CD4-positive, alpha-beta T cell treated with Interleukin-1 beta for 1 hour (primary cell): ENCODE measurements around the gene PPM1B.
"Not testable (repeated sequence)": the region's sequence is repeated elsewhere in the genome, so short reads cannot be mapped to it uniquely, and the experiment has no call there.

ENCODE experiments used
- DNase-seq, 2 donors: peaks; one replicate each; pipeline ENCODE4 v3.0.0-alpha.2; 2020 to 2022

The PPM1B gene

DNA sequence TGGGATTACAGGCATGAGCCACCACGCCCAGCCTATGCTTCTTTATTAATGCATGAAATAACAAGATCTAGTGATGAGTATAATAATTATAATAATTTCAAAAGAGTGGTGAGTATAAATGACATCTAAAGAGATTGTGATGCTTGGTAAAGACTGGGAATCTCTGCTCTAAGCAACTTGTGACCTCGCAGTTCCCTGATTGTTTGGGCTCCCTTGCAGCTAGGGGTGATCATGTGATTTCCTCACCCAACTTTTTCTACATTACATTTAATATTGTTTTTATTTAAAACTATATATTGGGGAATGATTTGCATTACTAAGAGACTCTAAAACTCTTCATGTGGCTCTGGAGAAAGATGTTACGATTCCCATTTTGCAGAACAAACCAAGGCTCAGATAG is 4.1 kb upstream of the PPM1B start:
- DNase-seq, result no peak

DNA sequence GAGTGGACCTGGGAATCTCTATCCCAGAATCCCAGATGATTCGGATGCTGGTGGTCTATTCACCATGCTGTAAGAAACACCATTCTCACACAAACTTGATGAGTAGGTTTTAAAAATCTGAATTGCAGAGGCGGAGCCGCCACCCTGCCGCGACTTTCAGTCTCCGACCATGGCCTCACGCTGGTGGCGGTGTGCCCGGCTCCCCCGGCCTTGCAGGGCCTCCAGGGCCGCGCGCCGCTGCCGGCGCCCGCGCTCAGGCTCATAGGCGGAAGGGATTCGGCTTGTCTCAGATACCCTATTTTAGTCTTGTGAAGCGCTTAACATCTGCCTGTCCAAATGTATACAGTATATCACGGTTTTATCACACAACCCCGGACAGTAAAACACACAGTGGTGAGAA is 2.6 kb upstream of the PPM1B start:
- no peak for DNase-seq

DNA sequence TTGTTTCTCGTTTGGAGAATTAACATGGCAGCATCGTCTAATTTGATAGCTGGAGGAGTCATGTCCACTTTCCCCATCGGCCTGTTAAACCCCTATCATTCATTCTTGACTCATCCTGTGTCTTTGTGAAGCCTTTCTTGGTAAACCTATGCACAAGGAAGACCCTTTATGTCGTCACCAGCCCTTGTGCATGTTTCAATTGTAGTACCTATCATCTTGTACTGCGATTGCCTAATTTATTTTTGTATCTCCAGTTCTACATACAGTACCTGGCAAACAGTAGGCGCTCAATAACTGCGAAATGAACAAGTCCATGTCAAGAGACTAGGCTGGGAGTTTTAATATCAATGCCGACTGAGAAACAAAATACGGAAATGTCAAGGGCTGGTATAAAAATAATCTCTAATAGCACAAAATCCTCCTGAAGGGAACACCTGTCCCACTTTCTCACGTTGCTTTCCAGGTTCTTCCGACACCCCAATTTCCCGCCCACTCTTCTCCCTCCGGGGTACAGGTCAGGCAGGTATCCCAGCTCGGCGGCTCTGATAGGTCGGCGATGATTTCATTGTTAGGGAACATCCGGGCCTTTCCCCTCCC is 1.3 kb upstream of the PPM1B start:
- DNase-seq, result no peak

DNA sequence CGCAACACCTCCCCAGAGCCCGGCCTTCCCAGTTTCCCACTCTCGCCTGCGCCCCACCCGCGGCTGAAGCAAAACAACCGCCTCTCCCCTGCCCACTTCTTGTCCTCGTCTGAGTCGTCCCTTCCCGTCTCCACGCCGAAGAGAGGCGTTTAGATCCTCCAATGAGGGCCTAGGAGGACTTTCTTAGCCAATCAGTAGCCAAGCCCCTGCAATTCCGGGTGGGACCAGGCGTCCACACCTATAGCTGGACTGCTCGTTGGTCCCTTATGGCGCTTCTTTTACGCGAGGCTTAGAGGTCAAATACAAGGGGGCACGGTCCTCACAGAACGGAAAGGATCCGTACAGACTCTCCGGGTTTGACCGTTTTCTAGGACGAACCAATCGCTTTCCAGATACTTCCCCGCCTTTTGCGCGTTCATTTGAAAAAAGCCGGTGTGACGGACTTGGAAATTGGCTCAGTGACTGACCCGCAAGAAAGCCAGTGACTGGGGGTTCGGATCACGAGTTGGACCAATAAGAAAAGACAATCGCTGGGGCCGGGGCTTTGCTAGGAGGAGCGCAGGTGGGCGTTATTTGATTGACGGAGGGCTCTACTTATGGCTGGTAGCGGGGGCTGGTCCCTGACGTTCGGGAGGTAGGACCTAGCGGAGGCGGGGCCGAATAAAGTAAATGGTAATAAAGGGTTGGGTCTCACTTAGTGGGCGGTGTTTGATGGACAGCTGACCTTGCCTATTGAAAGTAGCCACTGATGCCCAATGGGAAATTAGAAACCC is 581 bp upstream of the PPM1B start:
- DNase-seq, result peak; percentile 99

DNA sequence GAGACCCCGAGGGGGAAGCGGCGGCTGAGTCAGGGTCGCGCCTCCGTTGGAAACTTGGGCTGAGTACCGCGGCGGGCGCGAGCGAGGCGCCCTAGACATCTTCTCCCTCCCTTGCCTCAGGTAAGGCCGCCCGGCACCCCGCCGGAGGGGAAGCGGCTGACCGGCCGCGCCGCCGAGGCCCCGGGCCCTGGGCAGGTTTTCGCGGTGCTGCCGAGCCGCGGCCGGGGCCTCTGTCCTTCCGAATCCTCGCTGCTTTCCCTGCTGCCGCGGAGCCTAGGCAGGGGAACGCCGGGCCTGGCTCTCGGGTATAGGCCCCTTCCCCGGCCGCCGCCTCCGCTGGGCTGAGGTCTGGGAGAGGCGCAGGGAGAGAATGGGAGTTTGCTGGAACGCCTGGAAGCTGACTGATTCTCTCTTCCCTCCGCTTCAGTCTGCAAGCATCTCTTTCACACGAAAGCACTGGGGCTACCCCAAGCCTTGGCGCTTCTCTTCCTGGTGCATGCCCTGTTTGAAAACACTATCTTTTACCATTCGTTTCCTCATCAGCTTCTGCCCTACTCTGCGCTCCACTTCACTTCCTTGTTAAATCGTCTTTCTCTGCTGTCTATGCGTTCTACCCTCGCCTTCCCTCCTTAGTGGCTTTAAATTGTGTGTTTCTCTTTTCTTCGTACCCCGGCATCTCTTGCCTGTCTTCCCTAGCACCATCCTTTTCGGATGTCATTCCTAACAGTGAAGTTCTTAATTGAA is 652 bp downstream of the PPM1B start:
- DNase-seq, result peak; percentile 41 to 62

DNA sequence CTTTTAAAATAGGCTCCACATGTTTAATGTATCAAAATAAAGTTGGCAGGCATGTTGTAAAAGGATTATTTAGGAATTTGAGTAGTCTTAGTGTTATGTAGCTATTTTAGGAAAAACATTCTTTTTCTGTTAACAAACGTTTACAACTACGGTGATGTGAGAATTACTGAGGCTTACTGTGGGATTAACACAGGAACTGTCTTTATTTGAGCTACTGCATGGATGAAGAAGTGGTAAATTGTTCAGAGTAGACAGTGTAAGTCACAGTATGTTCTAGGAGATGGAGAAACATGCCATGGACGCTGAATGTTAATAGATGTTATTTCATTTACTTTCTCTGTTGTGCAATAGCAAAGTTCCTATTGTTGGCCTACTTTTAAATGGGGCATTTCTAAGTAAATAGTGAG is 1.6 kb downstream of the PPM1B start:
- DNase-seq, result no peak

DNA sequence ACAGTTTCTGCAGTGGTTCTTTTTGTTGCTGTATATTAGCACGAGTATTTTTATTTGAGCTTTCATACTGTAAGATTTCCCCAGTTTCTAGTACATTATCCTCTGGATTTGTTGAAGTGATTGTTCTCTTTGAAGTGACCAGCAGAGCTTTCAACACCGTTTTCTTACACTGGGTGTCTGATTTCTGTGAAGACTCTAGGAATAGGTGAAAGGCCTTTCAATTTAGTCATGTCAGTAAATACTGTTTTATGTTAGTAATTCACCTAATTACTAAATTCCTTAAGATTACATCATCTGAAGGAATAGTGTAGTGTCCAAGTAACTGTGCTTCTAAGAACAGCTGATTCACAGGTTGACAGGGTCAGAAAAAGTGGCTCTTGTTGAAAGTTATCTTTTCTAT is 2.3 kb downstream of the PPM1B start:
- no peak for DNase-seq

DNA sequence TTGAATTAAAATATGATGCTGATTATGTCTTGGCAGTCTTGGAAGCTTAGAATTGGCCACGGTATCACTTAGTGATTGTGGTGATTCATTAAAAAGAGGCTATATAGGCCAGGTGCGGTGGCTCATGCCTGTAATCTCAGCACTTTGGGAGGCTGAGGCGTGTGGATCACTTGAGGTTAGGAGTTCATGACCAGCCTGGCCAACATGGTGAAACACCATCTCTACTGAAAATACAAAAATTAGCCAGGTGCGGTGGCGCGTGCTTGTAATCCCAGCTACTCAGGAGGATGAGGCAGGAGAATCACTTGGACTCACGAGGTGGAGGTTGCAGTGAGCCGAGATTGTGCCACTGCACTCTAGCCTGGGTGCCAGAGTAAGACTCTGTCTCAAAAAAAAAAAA is 2.8 kb downstream of the PPM1B start:
- DNase-seq, result not testable (repeated sequence)

DNA sequence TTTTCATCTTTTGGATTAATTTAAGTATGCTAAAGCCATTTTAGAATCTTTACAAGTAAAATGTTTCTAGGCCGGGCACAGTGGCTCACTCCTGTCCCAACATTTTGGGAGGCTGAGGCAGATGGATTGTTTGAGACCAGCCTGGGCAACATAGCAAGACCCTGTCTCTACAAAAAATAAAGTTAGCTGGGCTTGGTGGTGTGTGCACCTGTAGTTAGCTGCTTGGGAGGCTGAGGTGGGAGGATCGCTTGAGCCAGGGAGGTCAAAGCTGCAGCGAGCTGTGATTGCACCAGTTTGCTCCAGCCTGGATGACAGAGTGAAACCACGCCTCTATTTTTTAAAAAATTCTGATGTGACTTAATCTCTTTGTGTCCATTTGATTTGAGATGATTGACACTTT is 3.9 kb downstream of the PPM1B start:
- no peak for DNase-seq

DNA sequence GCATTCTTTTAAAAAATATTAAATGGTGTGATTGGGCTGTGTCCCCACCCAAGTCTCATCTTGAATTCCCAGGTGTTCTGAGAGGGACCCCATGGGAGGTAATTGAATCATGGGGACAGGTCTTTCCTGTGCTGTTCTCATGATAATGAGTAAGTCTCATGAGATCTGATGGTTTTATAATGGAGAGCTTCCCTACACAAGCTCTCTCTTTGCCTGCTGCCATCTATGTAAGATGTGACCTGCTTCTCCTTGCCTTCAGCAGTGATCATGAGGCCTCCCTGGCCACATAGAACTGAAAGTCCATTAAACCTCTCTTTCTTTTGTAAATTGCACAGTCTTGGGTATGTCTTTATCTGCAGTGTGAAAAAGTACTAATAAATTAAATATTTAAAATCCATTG is 10.3 kb downstream of the PPM1B start:
- no peak for DNase-seq

DNA sequence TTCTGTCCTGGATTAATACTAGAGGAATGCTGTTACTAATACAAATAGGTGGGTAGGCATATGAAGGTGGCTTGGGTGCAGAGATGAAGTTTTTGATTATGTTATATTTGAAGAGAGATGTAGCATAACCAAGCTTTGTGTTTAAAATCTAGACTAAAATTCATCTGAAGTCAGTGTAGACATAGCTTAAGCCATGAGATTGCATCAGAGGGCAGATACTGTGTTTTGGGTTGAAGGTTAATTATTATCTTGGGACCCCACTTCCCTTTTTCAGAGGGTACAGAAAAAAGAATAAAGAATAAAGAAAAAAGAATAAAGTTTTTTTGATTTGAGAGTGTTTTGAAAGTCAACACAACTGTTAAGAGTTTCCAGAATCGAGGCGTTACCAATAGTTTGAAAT is 13.0 kb downstream of the PPM1B start:
- DNase-seq, result no peak

DNA sequence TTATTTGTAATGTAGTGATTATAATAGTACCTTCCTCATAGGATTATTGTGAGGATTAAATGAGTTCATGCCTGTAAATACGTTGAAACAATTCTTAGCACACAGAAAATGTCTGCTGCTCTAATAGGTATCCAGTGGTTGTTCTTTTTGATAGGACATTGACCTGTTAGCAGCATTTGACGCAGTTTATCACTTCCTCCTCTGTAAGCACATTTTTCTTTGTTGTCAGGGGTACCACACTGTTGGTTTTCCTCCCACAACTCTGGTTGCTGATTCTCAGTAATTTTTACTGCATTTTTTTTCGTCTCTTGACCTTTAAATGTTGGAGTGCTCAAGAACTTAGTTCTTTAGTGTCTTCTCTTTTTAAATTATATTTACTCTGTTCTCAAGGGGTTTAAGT is 15.4 kb downstream of the PPM1B start:
- peak; percentile 22 to 43 for DNase-seq

DNA sequence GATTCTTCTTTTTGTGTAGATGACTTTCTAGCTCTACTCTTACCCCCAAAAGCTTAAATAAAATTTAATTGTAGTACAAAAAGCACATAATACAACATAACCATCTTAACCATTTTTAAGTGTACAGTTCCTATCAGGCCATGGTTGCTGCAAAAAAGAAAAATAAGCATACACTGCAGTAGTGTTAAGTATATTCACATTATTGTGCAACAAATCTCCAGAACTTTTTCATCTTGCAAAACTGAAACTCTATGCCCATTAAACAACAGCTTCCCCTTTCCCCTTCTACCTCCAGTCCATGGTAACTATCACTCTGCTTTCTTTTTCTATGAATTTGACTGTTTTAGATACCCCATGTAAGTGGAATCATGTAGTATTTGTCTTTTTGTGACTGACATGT is 18.1 kb downstream of the PPM1B start:
- DNase-seq, result no peak

DNA sequence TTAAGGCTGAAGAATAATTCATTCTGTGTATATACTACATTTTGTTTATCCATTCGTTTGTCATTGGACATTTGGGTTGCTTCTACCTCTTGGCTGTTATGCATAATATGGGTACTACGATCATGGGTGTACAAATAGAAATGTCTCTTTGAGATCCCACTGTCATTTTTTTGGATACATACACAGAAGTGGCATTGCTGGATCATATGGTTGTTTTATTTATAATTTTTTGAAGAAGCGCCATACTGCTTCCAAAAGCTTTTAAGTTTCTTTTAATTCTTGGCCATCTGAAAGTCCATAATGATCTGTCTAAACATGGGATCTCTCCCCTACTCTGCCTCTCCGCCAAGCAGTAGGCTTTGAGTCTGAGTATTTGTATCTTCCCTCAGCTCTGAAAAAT is 18.6 kb downstream of the PPM1B start:
- no peak for DNase-seq

DNA sequence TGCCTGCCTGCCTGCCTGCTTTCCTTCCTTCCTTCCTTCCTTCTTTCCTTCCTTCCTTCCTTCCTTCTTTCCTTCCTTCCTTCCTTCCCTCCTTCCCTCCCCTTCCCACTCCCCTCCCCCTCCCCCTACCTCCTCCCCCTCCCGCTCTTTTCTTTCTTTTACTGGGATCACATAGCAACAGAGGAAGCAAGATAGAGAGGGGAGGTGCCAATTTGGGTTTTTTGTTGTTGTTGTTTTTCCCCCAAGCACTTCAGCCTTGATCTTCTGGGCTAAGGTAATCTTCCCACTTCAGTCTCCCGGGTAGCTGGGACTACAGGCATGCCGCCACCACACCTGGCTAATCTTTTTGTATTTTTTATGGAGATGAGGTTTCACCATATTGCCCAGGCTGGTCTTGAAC is 20.0 kb downstream of the PPM1B start:
- no peak for DNase-seq

DNA sequence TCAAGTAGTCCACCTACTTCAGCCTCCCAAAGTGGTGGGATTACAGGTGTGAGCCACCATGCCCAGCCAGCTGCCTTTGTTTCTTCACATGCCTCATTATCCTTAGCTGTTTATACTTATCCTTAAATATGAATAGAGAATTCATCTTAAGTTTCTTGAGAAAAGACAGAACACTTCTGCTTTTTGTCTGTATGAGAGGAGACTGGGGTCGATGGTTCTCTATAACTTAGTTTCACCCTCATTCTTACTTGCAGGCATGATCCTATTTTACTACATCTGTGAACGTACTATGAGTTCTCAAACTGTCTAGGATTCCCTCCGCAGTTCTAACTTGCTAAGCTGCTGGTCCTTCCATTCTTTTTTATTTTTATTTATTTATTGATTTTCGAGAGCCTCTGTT is 20.4 kb downstream of the PPM1B start:
- DNase-seq, result no peak

DNA sequence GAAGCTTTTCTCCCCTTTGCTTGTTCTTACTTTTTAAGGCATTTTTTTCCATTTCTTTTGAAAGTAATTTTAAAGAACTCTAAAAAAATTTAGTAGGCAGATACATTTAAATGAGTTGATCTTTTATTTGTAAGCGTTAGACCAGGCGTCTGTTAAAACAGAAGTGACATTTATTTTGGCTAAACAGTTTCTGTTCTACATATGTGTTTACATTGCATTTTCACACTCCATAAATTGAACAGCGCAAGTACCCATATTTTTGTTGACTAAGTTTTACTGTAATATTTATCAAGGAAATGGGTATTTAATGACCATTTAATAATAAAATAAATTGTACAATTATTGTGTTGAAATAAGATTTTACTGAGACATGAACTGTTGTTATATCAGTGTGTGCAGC is 21.9 kb downstream of the PPM1B start:
- DNase-seq, result no peak

DNA sequence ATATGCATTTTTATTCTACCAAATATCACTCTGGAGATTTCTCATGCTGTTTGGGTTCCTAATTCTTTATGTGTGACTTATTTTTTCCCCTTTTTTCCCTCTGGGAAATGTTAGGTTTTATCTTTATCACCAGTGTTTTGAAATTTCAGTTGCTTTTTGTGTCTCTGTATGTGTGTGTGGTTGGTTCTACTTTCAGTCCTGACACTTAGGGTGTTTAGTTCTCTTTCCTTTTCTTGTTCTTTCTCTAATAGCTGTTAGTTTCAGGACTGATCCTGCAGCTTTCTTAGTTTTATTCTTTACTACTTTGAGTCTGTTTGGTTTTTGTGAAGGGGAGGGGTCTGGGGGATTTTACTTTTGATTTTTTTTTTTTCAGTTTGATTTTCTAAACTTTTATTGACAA is 23.1 kb downstream of the PPM1B start:
- DNase-seq, result no peak

DNA sequence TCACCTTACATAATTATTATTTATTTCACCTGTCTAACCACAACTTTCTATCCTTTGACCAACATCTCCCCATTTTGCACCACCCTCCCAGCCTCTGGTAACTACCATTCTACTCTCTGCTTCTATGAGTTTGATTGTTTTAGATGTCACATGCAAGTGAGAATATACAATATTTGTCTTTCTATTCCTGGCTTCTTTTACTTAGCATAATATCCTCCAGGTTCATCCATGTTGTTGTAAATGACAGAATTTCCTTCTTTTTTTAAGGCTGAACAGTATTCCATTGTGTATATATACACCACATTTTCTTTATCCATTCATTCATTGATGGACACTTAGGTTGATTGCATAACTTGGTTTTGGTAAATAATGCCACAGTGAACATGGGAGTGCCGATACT is 24.0 kb downstream of the PPM1B start:
- DNase-seq, result no peak

DNA sequence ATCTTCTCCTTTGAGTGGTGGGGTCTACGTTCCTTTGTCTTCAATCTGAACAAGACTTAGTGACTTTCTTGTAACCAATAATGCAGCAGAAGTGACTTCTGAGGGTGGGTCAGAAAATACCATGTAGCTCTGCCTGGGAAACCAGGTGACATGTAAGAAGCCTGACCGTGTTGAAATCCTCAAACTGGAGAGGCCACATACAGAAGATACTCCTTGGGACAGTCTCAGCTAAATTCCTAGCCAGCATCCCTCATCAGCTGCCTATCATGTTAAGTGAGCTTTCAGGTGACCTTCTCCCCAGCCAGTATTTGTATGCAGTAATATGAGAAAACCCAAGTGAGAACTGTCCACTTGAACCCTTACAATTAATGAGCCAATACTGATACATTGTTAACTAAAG is 27.0 kb downstream of the PPM1B start:
- no peak for DNase-seq

DNA sequence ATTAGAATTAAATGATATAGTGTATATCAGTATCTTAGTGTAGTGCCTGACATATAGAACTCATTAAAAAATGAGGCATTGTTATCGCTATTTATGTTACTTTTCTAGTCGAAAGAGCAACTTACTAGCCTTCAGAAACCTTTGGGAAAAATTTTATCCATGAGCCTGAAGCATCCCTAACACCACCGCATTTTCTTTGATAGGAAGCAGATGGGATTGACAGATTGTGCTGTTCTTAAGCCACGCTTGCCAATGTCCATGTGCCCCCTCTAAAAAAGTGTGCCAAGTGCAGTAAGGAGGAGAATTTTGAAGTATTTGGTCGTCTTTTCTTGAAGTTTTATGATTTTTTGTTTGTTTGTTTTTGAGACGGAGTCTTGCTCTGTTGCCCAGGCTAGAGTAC is 29.1 kb downstream of the PPM1B start:
- DNase-seq, result no peak

DNA sequence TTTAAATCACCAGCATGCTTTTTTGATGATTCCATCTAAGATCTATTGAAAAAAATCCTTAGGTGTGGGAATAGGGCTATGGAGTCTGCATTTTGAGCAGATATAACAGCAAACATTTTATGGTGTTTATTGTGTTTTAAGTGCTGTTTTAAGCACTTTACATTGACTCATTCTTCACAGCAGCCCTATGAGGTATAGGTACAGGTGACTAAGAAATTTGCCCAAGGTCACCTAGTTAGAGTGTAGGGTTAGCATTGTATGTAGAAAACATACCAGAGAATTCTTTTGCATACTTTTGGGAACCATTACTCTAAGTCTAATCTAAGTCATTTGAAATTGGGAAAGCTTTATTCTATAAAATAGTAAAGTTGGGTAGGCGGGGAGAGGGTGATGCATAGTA is 31.3 kb downstream of the PPM1B start:
- DNase-seq, result no peak

DNA sequence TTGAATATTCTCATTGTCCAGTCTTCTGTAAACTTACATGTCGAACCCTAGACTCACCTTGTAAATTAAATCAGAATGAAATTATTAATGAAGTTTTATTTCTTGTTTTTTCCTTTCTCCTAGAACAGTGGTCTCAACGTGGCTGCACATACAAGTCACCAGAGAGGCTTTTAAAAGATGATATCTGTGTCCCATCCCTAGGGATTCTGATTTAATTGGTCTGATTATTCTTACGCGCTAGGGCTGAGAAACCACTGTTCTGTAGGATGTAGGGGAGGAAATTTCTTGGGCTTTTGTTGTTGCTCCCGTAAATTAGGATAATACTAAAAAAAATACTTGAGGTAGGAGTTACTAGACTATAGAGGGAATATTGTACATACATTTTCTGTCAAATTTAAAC is 32.1 kb downstream of the PPM1B start:
- DNase-seq, result no peak

DNA sequence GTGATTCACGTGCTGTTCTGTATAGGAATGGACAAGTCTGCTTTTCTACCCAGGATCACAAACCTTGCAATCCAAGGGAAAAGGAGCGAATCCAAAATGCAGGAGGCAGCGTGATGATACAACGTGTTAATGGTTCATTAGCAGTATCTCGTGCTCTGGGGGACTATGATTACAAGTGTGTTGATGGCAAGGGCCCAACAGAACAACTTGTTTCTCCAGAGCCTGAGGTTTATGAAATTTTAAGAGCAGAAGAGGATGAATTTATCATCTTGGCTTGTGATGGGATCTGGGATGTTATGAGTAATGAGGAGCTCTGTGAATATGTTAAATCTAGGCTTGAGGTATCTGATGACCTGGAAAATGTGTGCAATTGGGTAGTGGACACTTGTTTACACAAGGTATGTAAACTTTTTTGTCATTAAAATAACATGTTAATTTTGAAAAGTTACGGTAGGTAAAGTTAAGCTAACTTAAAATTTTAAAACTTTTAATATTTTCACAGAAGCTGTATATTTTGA is 33.0 kb downstream of the PPM1B start:
- no peak for DNase-seq
